ENCODE measurements around the gene EID2. TPM values are rescaled to one million over a fixed set of nuclear protein-coding genes. Genes with fewer than 3 reads are reported as not detected.

Gene EID2
- total RNA-seq, 8 experiments from 2014 or later, result 15.3 to 27.0 (median 18.6) TPM

DNA sequence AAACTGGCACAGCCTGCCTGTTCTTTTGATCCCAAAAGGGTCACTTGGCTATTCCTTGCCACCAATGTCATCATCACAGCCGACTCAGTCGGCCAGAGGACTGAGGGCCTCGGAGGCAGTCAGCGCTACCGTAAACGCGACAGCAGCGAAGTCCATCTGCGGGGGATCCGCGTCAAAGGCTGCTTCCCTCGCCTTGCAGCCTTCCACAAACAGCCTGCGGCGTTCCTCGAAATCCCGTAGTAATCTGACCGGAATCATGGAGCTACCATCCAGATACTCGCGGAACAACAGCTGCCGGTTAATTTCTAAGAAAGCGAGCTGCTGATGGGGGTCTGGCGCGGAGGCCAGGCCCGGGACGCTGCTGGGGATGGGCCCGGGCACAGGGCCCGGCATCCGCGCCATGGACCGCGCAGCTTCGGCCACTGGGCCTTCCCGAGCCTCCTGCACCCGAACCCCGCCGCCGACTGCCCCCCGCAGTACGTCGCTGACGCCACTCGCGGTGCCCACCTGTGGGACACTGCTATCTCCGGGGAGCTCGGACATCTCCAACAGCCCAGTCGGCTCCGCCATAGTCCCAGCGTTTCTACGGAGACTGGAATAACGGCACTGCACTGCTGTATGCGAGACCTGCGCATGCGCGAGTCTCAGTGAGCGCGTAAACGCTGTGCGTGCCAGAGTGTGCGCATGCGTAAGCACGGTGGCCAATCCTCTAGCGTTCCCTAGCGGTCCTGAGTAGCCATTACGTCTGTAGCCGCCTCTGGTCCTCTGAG is 7.5 kb downstream of the EID2 start, which contains the start of gene EID2B:
Gene EID2B (minus strand): TSS at position 620 of the 770 bp plus-strand sequence. CDS start 50 bp downstream, at position 570.
- Histone ChIP-seq H3K4me1 (replicated peaks in 1 of 2) (peaks cover 5 to 6% of the 10 kb centered on the region in 2 donors), H3K4me3 (peak within 1 kb of the TSS; percentile 57 to 93 (median 88)), H3K27ac (peak within 1 kb of the TSS; percentile 79 to 86)
- ATAC-seq (replicated peaks in 6 of 8), result peak; percentile 92 to 98 (median 96)
- in situ Hi-C loops (cut with MboI; ENCODE audit: low pct_unique_long_range_greater_than_20kb in 2 of 9, low sequenced_read_pairs in 9 of 9, unreplicated experiment in 9 of 9), result loop anchor here in 1 of 9 experiments (25.0 kb wide), 1 partner anchor 305 kb away; the partner anchor contains the start of genes DYRK1B and FBL
- WGBS, 10 experiments, result 0 to 1% (median 0%) methylated on average over 2 to 18 of the region's 65 CpGs; no CpG with 5 or more reads in 3 of the 10 experiments

DNA sequence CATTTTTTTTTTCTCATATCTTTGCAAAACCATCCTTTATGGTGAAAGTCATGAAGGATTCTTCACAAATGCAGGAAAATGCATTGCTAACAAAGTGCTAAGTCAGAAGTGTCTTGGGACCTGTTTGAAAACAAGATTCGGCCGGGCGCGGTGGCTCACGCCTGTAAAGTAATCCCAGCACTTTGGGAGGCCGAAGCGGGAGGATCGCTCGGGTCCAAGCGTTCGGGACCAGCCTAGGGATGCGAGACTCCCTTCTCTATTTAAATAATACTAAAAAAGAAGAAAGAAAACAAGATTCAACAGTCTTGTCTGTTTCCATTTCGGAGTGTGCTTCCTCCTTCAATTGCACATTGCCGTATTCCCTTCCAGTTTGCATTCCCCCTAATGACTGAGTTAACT is 8.1 kb downstream of the EID2 start:
- Histone ChIP-seq H3K27ac (peak overlapping the region; percentile 79 to 86), H3K4me3 (peak overlapping the region; percentile 57 to 93 (median 88)), H3K4me1 (replicated peaks in 1 of 2) (peaks cover 5 to 6% of the 10 kb centered on the region in 2 donors)
- 0 to 42% (median 7%) methylated on average over 1 to 14 of the region's 14 CpGs; no CpG with 5 or more reads in 2 of the 10 experiments for WGBS, 10 experiments
- in situ Hi-C loops (cut with MboI; ENCODE audit: low pct_unique_long_range_greater_than_20kb in 2 of 9, low sequenced_read_pairs in 9 of 9, unreplicated experiment in 9 of 9), result loop anchor here in 1 of 9 experiments (25.0 kb wide), 1 partner anchor 305 kb away; the partner anchor contains the start of genes DYRK1B and FBL
- no peak for ATAC-seq (replicated peaks in 6 of 8)

- WGBS, 10 experiments, result 92 to 100% (median 93%) methylated on average over 1 to 3 of the region's 3 CpGs; no CpG with 5 or more reads in 3 of the 10 experiments
- Histone ChIP-seq H3K4me1 (replicated peaks in 1 of 2) (peaks cover 2 to 4% of the 10 kb centered on the region in 2 donors), H3K27ac (no peak overlapping the region), H3K4me3 (no peak overlapping the region)
- in situ Hi-C loops (cut with MboI; ENCODE audit: low pct_unique_long_range_greater_than_20kb in 2 of 9, low sequenced_read_pairs in 9 of 9, unreplicated experiment in 9 of 9), result loop anchor here in 1 of 9 experiments (25.0 kb wide), 1 partner anchor 312 kb away; the partner anchor contains the start of genes DYRK1B and FBL
- ATAC-seq (replicated peaks in 6 of 8), result no peak
Observed at GRCh38 chr19:39525205-39525604, 14.8 kb downstream of the EID2 start.

- Histone ChIP-seq H3K27ac (no peak overlapping the region), H3K4me3 (no peak overlapping the region), H3K4me1 (replicated peaks in 1 of 2) (peaks cover 9 to 11% of the 10 kb centered on the region in 2 donors)
- ATAC-seq (replicated peaks in 6 of 8), result no peak
- in situ Hi-C loops (cut with MboI; ENCODE audit: low pct_unique_long_range_greater_than_20kb in 2 of 9, low sequenced_read_pairs in 9 of 9, unreplicated experiment in 9 of 9), result no loop called here
- WGBS, 10 experiments, result 73 to 100% (median 95%) methylated on average over 1 to 5 of the region's 8 CpGs; no CpG with 5 or more reads in 4 of the 10 experiments
Observed at GRCh38 chr19:39524495-39524894, 15.5 kb downstream of the EID2 start.

DNA sequence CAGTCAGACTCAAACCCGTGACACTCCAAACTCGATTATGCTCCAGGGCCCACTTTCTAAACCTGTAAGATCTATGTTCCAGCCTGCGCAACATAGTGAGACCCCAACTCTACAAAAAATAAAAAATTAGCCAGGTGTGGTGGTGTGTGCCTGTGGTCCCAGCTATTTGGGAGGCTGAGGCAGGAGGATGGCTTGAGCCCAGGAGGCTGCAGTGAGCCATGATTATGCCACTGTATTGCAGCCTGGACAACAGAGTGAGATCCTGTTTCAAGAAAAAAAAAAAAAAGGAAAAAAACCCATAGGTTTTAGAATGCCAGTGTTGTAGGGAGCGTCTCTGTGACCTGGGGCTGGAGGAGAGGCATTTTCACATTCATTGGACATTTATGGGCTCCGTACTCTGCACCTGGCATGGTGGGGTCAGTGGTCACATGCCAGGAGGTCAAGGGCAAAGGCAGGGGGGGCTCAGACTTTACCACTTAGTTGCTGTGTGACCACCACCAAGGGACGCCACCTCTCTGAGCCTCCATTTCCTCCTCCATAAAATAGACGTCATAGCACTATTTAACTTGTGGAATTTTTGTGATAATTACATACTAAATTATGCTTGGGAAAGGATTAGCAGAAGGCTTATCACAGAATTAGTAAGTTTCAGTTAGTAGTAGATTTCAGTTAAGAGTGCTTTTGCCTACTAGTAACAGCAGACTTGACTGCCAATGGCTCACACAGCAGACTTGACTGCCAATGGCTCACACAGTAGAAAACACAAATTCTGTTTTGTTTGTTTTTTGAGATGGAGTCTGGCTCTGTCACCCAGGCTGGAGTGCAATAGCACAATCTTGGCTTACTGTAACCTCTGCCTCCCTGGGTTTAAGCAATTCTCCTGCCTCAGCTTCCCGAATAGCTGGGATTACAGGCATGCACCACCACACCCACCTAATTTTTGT is 19.1 kb downstream of the EID2 start:
- in situ Hi-C loops (cut with MboI; ENCODE audit: low pct_unique_long_range_greater_than_20kb in 2 of 9, low sequenced_read_pairs in 9 of 9, unreplicated experiment in 9 of 9), result no loop called here

GRCh38 chr19:39518975-39519374 is 21.0 kb downstream of the EID2 start:
- in situ Hi-C loops (cut with MboI; ENCODE audit: low pct_unique_long_range_greater_than_20kb in 2 of 9, low sequenced_read_pairs in 9 of 9, unreplicated experiment in 9 of 9), result no loop called here
- H3K4me3 ChIP-seq, result no peak overlapping the region
- WGBS, 10 experiments, result 0 to 60% (median 50%) methylated on average over 1 to 2 of the region's 9 CpGs; no CpG with 5 or more reads in 7 of the 10 experiments
- peaks cover 14 to 25% of the 10 kb centered on the region in 2 donors for H3K4me1 ChIP-seq (replicated peaks in 1 of 2)
- H3K27ac ChIP-seq, result no peak overlapping the region
- ATAC-seq (replicated peaks in 6 of 8), result no peak

More for the DNA sequence above, 19.1 kb downstream of the EID2 start:
- Histone ChIP-seq H3K4me3 (no peak overlapping the region), H3K27ac (peak overlapping the region; percentile 68 to 72), H3K4me1 (replicated peaks in 1 of 2) (peaks cover 14 to 22% of the 10 kb centered on the region in 2 donors)
- 40 to 100% (median 90%) methylated on average over 1 to 6 of the region's 8 CpGs for WGBS, 10 experiments
- ATAC-seq (replicated peaks in 6 of 8), result no peak

- no peak for ATAC-seq (replicated peaks in 6 of 8)
- Histone ChIP-seq H3K4me1 (replicated peaks in 1 of 2) (peaks cover 14 to 25% of the 10 kb centered on the region in 2 donors), H3K4me3 (no peak overlapping the region), H3K27ac (no peak overlapping the region)
- in situ Hi-C loops (cut with MboI; ENCODE audit: low pct_unique_long_range_greater_than_20kb in 2 of 9, low sequenced_read_pairs in 9 of 9, unreplicated experiment in 9 of 9), result no loop called here
- WGBS, 10 experiments, result 58 to 74% (median 60%) methylated on average over 1 to 3 of the region's 5 CpGs; no CpG with 5 or more reads in 7 of the 10 experiments
Observed at GRCh38 chr19:39518458-39518857, 21.5 kb downstream of the EID2 start.

GRCh38 chr19:39517432-39517831 is 22.5 kb downstream of the EID2 start:
- in situ Hi-C loops (cut with MboI; ENCODE audit: low pct_unique_long_range_greater_than_20kb in 2 of 9, low sequenced_read_pairs in 9 of 9, unreplicated experiment in 9 of 9), result no loop called here
- H3K4me3 ChIP-seq, result no peak overlapping the region
- ATAC-seq (replicated peaks in 6 of 8), result no peak
- peaks cover 14 to 25% of the 10 kb centered on the region in 2 donors for H3K4me1 ChIP-seq (replicated peaks in 1 of 2)
- 33 to 93% (median 77%) methylated on average over 1 to 3 of the region's 3 CpGs; no CpG with 5 or more reads in 1 of the 10 experiments for WGBS, 10 experiments
- no peak overlapping the region for H3K27ac ChIP-seq

DNA sequence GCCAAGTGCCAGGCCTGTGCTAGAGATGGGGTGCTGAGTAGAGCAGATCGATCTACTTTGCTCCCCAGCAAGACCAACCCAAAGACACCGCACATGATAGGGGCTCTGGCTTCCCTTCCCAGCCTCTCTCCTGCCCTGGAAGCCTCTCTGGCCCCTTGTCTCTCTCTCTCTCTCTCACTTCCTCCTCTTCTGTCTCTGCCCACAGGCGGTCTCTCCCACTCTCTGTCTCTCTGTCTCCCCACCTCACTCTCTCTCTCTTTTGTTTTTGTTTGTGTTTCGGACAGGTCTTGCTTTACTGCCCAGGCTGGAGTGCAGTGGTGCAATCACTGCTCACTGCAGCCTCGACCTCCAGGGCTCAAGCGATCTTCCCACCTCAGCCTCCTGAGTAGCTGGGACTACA is 23.7 kb downstream of the EID2 start:
- in situ Hi-C loops (cut with MboI; ENCODE audit: low pct_unique_long_range_greater_than_20kb in 2 of 9, low sequenced_read_pairs in 9 of 9, unreplicated experiment in 9 of 9), result no loop called here
- ATAC-seq (replicated peaks in 6 of 8), result no peak
- H3K4me3 ChIP-seq, result peak overlapping the region in 2 of 5 donors; percentile 42 to 51
- no peak overlapping the region for H3K27ac ChIP-seq
- 38 to 86% (median 58%) methylated on average over 1 to 6 of the region's 6 CpGs; no CpG with 5 or more reads in 1 of the 10 experiments for whole genome bisulfite sequencing, 10 experiments
- peaks cover 14 to 25% of the 10 kb centered on the region in 2 donors for H3K4me1 ChIP-seq (replicated peaks in 1 of 2)

DNA sequence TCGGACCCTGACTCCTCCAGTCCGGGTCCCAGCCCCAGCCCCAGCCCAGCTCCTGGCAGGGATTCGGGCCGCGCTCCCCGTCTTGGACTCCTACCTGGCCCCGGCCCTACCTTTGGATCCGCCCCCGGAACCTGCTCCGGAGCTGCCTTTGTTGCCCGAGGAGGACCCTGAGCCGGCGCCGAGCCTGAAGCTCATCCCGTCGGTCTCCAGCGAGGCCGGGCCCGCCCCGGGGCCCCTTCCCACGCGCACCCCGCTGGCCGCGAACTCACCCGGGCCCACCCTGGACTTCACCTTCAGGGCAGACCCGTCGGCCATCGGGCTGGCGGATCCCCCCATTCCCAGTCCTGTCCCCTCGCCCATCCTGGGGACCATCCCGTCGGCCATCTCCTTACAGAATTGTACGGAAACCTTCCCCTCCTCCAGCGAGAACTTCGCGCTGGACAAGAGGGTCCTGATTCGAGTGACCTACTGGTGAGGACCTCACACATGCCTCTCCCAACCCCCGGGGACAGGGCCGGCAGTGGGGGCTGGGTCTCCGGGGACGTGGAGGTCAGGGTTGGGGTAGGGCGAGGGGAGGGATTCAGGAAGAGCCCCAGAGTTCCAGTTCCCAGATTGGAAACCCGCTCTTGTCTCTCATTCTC is 24.3 kb downstream of the EID2 start:
- peak in 2 of 8 experiments; percentile 1 to 48 for ATAC-seq (replicated peaks in 6 of 8)
- 0 to 40% (median 11%) methylated on average over 1 to 16 of the region's 44 CpGs; no CpG with 5 or more reads in 6 of the 10 experiments for WGBS, 10 experiments
- Histone ChIP-seq H3K4me1 (replicated peaks in 1 of 2) (peaks cover 14 to 25% of the 10 kb centered on the region in 2 donors), H3K27ac (no peak overlapping the region), H3K4me3 (peak overlapping the region; percentile 7 to 51 (median 37))
- in situ Hi-C loops (cut with MboI; ENCODE audit: low pct_unique_long_range_greater_than_20kb in 2 of 9, low sequenced_read_pairs in 9 of 9, unreplicated experiment in 9 of 9), result no loop called here

GRCh38 chr19:39514840-39515550 is 25.0 kb downstream of the EID2 start, which contains the start of gene SELENOV:
Gene SELENOV (plus strand): TSS chr19:39515139. CDS start chr19:39515213, 74 bp downstream.
- H3K4me1 ChIP-seq (replicated peaks in 1 of 2), result peaks cover 9 to 19% of the 10 kb centered on the region in 2 donors
- ATAC-seq (replicated peaks in 6 of 8), result peak; percentile 43 to 88 (median 76)
- H3K27ac ChIP-seq, result no peak within 1 kb of the TSS
- peak within 1 kb of the TSS; percentile 7 to 51 (median 37) for H3K4me3 ChIP-seq
- WGBS, 10 experiments, result 0% methylated on average over 2 to 18 of the region's 56 CpGs; no CpG with 5 or more reads in 8 of the 10 experiments
- in situ Hi-C loops (cut with MboI; ENCODE audit: low pct_unique_long_range_greater_than_20kb in 2 of 9, low sequenced_read_pairs in 9 of 9, unreplicated experiment in 9 of 9), result no loop called here
